Loucy (cell line): ENCODE results near the gene TLK1.

Source experiments
- H2AFZ ChIP-seq: fragments of 200-600 bp; sonication (generic); 2 replicates; pipeline ENCODE4 v1.6.0; 2016; ENCODE audit warnings: antibody characterized with exemption, mild to moderate bottlenecking, low read length, moderate library complexity
- H3F3A ChIP-seq: fragments of 200-600 bp; 2 replicates; pipeline ENCODE4 v1.6.0; 2016; ENCODE audit warnings: antibody characterized with exemption, low read depth, mild to moderate bottlenecking
- H3K27me3 ChIP-seq: fragments of 200-600 bp; sonication (generic); 2 replicates; pipeline ENCODE4 v1.6.1; 2014; ENCODE audit warnings: low read length, mild to moderate bottlenecking; ENCODE audit not compliant: insufficient read depth, poor library complexity, severe bottlenecking
- H3K36me3 ChIP-seq: fragments of 200-600 bp; sonication (generic); 2 replicates; pipeline ENCODE4 v1.6.1; 2016; ENCODE audit warnings: low read length; ENCODE audit not compliant: insufficient read depth
- H3K4me1 ChIP-seq: fragments of 200-600 bp; sonication (generic); 2 replicates; pipeline ENCODE4 v1.5.1; 2014; ENCODE audit warnings: low read length, mild to moderate bottlenecking; ENCODE audit not compliant: insufficient read depth, poor library complexity, severe bottlenecking
- H3K4me2 ChIP-seq: fragments of 200-600 bp; sonication (generic); 2 replicates; pipeline ENCODE4 v1.6.0; 2014; ENCODE audit warnings: antibody characterized with exemption, low read length, low read depth, mild to moderate bottlenecking; ENCODE audit not compliant: poor library complexity, severe bottlenecking
- H3K4me3 ChIP-seq: fragments of 200-600 bp; sonication (generic); 2 replicates; pipeline ENCODE4 v1.5.1; 2014; ENCODE audit warnings: low read length, mild to moderate bottlenecking, mixed read lengths; ENCODE audit not compliant: poor library complexity, severe bottlenecking
- H3K79me2 ChIP-seq: fragments of 200-600 bp; sonication (generic); 2 replicates; pipeline ENCODE4 v1.6.1; 2014; ENCODE audit warnings: low read length; ENCODE audit not compliant: insufficient read depth
- H3K9ac ChIP-seq: fragments of 200-600 bp; sonication (generic); 2 replicates; pipeline ENCODE4 v1.6.0; 2014; ENCODE audit warnings: mild to moderate bottlenecking, low read depth, low read length, moderate library complexity; ENCODE audit not compliant: poor library complexity, severe bottlenecking
- H3K9me2 ChIP-seq: fragments of 200-600 bp; sonication (generic); replicated peaks from 2 replicates; pipeline ENCODE4 v1.6.1; 2016; ENCODE audit warnings: low read depth, low read length, mixed read lengths
- H3K9me3 ChIP-seq: fragments of 200-600 bp; sonication (generic); 2 replicates; pipeline ENCODE4 v1.6.1; 2014; ENCODE audit warnings: mild to moderate bottlenecking, antibody characterized with exemption, low read length, low read depth; ENCODE audit not compliant: insufficient read depth
- H4K20me1 ChIP-seq: fragments of 200-600 bp; sonication (generic); 2 replicates; pipeline ENCODE4 v1.6.0; 2014; ENCODE audit warnings: antibody characterized with exemption, low read length, mild to moderate bottlenecking; ENCODE audit not compliant: insufficient read depth, poor library complexity, severe bottlenecking
- CTCF ChIP-seq: fragments of 200-600 bp; sonication (generic); conservative IDR thresholded peaks from 2 replicates; pipeline ENCODE4 v1.5.1; 2014; ENCODE audit warnings: mild to moderate bottlenecking, antibody characterized with exemption, low read length
- EZH2phosphoT487 ChIP-seq: fragments of 200-600 bp; IDR thresholded peaks from 2 replicates; pipeline ENCODE4 v1.6.1; 2018; ENCODE audit warnings: antibody characterized with exemption, mild to moderate bottlenecking, moderate library complexity, borderline replicate concordance

Gene TLK1

GRCh38 chr2:170971071-170971470, 189.6 kb downstream of the TLK1 start:
- Histone ChIP-seq H3K9me3 (no peaks in the 10 kb centered on the region), H3K4me1 (peaks cover 14% of the 10 kb centered on the region), H3K27me3 (no peaks in the 10 kb centered on the region), H3F3A (0 out of 2 replicates have a peak, but pooled peaks cover 7% of the 10 kb centered on the region), H2AFZ (no peak overlapping the region), H3K4me2 (no peak overlapping the region), H4K20me1 (no peaks in the 10 kb centered on the region), H3K9ac (no peak overlapping the region), H3K79me2 (no peaks in the 10 kb centered on the region), H3K36me3 (peaks cover 22% of the 10 kb centered on the region), H3K4me3 (no peak overlapping the region), H3K9me2 (no peaks in the 10 kb centered on the region)
- TF ChIP-seq EZH2phosphoT487: no peak
- TF ChIP-seq CTCF: no peak

GRCh38 chr2:170969872-170970496, 190.7 kb downstream of the TLK1 start:
- Histone ChIP-seq H3K27me3 (no peaks in the 10 kb centered on the region), H3K9ac (no peak overlapping the region), H4K20me1 (no peaks in the 10 kb centered on the region), H2AFZ (no peak overlapping the region), H3K4me3 (no peak overlapping the region), H3K4me2 (peak overlapping the region; percentile 15), H3K36me3 (peaks cover 33% of the 10 kb centered on the region), H3K9me2 (no peaks in the 10 kb centered on the region), H3K9me3 (no peaks in the 10 kb centered on the region), H3K4me1 (peaks cover 14% of the 10 kb centered on the region), H3F3A (0 out of 2 replicates have a peak, but pooled peaks cover 7% of the 10 kb centered on the region), H3K79me2 (no peaks in the 10 kb centered on the region)
- TF ChIP-seq CTCF: no peak
- no peak for TF ChIP-seq EZH2phosphoT487

- no peaks in the 10 kb centered on the region for H3K9me2 ChIP-seq
- no peaks in the 10 kb centered on the region for H4K20me1 ChIP-seq
- no peaks in the 10 kb centered on the region for H3K79me2 ChIP-seq
- no peak overlapping the region for H3K4me2 ChIP-seq
- no peak overlapping the region for H2AFZ ChIP-seq
- H3K36me3 ChIP-seq: peaks cover 42% of the 10 kb centered on the region
- H3K9me3 ChIP-seq: no peaks in the 10 kb centered on the region
- peaks cover 14% of the 10 kb centered on the region for H3K4me1 ChIP-seq
- TF ChIP-seq CTCF (no peak), EZH2phosphoT487 (no peak)
- no peak overlapping the region for H3K4me3 ChIP-seq
- H3K9ac ChIP-seq: no peak overlapping the region
- H3F3A ChIP-seq: 0 out of 2 replicates have a peak, but pooled peaks cover 7% of the 10 kb centered on the region
- no peaks in the 10 kb centered on the region for H3K27me3 ChIP-seq
Observed at GRCh38 chr2:170969030-170969429, 191.7 kb downstream of the TLK1 start.
